NCI-H1930 (cell line): ENCODE measurements around the gene DYNLRB1.

Source experiments
- DNase-seq, 2 experiments: peaks; one replicate each; lab custom pipeline; 2025; lab: John Stamatoyannopoulos, UW

The DYNLRB1 gene

GRCh38 chr20:34558320-34559218 lies 42.3 kb downstream of the DYNLRB1 start, which contains the start of gene MAP1LC3A:
Gene MAP1LC3A (plus strand): TSS chr20:34558718. CDS start chr20:34558869, 151 bp downstream.
- peak; percentile 93 to 97 for DNase-seq

DNA sequence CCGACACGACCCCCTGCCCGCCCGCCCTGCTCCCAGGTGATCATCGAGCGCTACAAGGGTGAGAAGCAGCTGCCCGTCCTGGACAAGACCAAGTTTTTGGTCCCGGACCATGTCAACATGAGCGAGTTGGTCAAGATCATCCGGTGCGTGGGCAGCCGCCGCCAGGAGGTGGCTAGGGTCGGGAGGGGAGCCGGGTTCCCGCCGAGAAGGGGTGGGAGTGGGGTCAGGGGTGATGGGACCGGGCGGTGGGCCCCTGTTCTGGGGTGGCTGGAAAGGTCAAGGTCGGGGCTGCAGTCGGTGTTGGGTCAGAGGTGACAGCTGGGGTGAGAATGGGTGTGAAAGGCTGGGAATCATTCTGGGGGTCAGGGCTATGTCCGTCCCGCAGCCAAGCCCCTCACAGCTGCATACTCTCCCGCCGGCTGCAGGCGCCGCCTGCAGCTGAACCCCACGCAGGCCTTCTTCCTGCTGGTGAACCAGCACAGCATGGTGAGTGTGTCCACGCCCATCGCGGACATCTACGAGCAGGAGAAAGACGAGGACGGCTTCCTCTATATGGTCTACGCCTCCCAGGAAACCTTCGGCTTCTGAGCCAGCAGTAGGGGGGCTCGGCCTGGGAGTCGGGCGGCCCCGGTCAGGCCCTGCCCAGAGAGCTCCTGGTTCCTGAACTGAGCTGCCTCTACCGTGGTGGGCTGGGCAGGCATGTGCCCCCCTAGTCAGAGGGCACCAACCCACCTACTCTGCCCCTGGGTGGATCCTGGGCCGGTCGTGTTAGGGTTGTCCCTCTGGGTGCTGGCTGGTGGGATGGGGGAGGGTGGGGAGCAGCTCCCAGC lies 43.3 kb downstream of the DYNLRB1 start:
- DNase-seq, result no peak

- no peak for DNase-seq
These were observed 43.9 kb downstream of the DYNLRB1 start for GRCh38 chr20:34560141-34560523.

- no peak for DNase-seq
These were observed 44.4 kb downstream of the DYNLRB1 start for GRCh38 chr20:34560614-34561013.

DNA sequence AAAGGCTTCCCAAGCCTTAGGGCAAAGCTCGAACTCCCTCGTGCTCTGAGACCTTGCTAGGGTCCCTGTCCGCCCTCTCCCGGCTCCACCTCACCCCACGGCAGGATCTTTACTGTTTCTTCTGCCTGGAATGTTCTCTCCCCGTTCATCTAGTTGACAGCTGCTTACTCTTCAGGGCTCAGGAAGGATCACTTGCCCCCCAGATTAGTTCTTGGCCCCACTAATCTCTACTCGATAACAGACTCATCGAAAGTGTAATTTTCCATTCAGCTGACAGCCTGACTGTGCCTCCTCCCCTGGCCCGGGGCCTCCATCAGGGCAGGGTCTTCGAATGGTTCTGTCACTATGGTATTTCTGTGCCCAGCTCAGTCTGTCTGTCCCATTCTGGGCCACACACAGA lies 45.4 kb downstream of the DYNLRB1 start:
- no peak for DNase-seq

GRCh38 chr20:34562641-34563040 lies 46.4 kb downstream of the DYNLRB1 start:
- DNase-seq, result peak; percentile 18 to 61

GRCh38 chr20:34564833-34565232 lies 48.6 kb downstream of the DYNLRB1 start:
- DNase-seq, result no peak

DNA sequence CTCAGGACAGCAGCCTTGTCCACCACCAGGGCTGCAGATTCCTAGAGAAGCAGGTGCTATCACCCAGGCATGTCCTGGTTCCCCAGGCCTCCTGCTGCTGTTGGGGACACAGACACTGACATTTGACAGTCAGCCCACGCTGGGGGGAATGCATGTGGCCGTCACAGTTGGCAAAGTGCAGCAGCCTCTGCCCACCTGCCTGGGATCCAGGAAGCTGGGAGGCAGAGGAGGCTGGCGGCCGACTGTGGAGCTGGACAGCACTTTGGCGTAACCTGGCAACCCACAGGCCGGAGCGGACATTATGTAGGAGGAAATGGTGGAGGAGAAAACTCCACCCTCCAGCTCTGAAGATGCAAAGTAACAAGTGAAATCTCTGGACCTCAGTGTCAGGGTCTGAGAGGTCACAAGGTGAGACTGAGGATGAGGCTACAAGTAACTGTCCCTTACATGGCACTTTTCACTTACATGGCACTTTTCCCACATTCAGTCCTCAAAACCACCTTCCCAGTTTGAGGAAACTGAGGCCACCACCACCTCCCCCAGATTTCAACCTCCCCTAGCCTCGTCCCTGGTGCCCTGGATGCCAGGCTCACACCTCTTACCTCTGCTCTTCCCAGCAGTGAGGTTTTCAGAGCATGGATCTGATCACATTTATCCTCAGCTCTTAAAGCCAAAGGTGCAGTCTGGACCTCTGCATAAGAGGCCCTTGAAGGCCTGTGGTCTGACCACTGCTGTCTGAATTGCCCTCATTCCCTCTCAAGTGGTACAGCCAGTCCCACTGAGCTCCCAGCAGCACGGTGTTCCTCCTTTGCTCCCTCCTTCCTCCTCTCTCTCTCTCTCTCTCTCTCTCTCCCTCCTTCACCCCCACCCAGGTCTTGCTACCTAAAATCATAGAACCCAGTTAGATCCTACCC lies 51.0 kb downstream of the DYNLRB1 start:
- DNase-seq, result no peak

GRCh38 chr20:34567892-34568865 lies 52.0 kb downstream of the DYNLRB1 start:
- no peak for DNase-seq

DNA sequence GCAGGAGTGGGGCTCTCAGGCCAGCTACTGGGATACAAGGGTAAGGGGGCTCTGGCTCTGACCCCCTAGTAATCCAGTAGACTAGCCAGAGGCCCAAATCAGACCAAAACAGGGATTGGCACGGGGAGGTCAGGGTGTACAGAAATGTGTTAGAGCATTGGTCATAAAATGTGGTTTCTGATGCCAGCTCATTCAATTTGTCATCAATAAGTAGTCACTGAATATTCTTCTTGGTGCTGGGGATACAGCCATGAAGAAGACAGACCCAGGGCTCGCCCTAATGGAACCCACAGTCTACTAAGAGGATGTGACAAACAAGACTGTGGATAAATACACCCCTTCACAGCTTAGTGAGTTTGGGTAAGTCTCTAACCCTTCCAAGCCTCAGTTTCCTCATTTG lies 53.4 kb downstream of the DYNLRB1 start:
- no peak for DNase-seq

GRCh38 chr20:34570859-34571306 lies 54.7 kb downstream of the DYNLRB1 start:
- no peak for DNase-seq

DNA sequence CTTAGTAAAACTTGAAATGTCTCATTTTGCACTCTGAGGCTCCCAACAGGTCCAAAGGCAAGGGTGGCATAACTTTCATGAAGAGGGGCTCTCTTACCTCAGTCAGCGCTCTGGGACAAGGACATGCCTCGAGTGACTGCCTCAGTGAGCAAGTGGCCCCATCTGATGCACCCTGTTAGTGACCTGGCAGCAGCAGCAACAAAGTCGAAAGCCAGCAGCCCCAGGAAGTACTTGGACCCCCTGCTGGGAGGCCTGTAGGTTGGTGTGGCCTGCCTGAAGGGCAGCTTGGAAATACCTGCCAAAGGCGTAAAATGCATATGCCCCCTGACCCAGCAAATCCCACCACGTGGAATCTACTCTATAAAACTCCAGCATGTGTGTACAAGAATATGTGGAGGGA lies 55.5 kb downstream of the DYNLRB1 start:
- DNase-seq, result no peak

DNA sequence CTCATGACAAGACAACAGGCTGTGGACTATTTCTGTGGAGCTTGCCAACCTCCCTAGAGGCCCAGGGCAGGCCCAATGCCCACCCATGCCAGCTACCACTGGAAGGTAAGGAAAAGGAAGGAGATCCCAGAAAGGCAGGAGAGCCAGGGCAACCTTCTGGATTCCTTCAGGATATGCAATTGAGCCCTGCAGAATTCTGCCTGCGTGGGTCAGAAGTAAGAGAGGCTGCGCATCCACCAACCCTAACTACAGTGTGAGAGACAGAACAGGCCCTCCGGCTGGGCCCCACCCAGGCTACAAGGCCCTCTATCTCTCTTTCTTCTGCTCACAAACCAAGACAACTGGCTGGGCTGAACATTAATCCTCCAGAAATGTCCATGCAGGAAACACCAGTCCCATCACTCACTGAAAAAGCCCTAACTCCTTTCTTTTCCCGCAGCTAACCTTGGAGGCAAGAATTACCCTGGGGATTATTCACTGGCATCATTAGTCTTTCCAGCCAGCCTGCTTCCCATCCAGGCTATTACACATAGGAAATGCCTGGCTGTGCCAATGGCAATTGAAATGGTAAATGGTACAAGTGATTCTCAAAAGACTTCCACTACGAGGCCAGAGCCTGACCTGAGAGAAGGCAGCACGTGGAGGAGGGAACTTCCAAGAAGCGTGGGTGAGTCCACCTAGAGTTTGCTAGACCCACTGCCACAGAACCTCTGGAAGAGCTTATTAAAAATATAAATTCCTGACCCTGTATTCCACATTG lies 57.5 kb downstream of the DYNLRB1 start:
- no peak for DNase-seq

DNA sequence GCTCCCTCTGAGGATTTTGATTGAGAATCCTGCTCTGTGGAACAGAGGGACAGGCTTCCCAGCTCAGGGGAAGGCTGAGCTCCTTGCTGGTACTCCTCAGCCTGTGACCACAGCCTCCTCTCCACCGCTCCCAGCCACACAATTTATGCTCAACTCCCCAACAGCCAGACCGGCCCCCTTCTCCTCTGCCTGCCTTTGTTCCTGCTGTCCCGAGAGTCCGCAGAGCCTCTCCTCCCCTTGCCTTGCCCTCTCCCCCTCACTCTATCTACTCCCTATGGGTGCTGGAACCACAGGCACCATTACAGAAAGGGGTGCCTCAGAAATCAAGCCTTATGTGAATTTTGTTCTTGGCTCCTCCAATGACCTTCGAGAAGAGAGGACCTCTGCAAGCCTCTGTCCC lies 58.2 kb downstream of the DYNLRB1 start:
- no peak for DNase-seq

- DNase-seq, result no peak
These were observed 58.6 kb downstream of the DYNLRB1 start for GRCh38 chr20:34574861-34575260.

DNA sequence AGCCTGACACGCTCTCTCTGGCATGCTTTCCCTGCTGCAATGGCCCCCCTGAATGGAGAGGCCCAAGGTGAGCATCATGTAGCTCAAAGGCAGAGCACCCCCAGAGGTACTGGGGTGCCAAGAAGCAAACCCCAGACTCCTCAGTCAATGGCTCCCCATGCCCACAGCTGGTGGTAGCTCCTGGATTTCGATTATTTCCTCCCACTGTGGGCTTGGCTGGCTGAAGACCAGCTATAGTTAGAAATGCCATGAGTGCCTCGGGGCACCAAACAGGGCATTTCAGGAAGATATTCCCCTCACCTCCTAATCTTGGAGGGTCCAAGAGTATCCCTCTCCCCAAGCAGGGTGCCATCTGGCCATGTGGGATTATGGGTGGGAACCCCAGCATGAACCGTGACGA lies 59.0 kb downstream of the DYNLRB1 start:
- DNase-seq, result no peak

DNA sequence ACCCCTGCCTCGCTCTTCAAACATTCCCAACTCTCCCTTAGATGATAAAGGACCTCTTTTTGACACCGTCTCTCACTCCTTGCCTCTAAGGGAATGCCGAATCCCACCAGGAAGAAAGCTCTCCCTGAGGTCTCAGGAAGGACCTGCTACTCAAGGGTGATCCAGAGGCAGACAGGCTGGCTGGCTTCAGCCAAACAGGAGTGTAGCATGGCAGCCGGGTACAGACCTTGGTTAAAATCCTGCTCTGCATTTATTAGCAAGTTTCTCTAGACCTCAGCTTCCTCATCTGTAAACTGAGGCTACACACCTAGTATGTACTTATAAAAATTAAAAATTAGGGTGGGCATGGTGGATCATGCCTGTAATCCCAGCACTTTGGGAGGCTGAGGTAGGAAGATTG lies 59.5 kb downstream of the DYNLRB1 start:
- no peak for DNase-seq

DNA sequence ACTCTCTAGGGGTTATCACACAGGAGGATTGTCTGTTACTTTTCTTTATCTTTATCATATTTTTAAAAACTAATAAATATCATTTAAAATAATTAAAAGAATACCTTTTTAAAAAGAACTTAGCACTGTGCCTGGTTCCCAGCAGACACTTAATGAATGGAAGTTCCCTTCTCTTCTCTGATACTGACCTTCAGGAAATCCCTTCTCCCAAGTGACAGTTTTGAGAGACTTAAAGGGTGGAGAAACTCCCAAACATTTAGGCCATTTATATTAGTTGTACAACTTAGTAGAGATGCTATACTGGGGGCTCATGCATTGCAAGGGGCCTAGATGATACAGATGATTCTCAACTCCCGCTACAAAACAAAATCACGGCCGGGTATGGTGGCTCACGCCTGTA lies 60.8 kb downstream of the DYNLRB1 start:
- no peak for DNase-seq

DNA sequence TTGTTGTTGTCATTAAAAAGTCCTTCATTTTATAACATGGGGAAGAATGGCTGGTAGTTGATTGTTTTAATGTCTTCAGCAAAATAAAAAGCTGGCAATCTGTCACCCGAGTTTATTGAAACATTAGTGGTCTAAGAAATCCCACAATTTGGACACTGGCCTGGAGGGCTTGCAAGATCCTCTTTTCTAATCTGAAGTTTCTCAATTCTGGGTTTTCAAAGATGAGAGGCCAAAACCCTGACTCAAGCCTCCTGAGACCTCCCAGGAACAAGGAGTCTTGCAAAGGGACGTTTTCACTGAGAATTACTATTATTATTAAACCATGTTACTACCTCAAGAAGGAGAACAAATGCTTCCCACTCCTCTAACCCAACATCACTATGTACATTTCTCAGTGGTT lies 61.8 kb downstream of the DYNLRB1 start:
- no peak for DNase-seq

DNA sequence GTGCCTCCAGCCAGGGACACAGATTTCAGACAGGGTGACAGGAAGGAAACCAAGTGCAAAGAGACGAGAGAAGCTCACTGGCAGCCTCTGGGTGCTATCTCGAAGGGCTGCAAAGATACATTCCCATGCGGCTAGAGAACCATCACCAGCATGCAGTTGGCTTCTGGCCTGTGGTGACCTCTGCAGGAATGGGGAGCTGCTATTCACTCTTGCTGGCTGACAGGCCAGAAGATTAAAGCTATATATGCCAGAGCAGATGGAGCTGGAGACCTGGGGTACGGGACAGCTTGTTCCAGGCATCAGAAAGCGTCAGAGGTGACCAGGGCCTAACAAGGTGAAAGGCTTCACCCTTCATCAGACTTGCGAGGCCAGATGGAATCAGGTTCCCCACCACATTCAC lies 62.3 kb downstream of the DYNLRB1 start:
- no peak for DNase-seq
